ENCODE data around the gene TAAR9.
"Not testable (repeated sequence)": the region's sequence is repeated elsewhere in the genome, so short reads cannot be mapped to it uniquely, and the experiment has no call there.

DNA sequence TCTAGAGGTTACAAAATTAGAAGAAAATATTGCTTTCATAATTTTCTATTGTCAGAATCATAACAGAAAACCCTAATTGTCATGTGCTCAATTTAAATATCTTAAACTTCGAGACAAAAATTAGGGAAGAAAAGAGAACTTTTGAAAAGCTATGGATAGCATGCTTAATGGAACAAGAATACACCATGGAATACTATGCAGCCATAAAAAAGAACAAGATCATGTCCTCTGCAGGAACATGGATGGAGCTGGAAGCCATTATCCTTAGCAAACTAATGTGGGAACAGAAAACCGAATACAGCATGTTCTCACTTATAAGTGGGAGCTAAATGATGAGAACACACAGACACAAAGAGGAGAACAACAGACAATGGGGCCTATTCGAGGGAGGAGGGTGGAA, 22.0 kb downstream of the TAAR9 start:
- TF ChIP-seq, protein P1, sequence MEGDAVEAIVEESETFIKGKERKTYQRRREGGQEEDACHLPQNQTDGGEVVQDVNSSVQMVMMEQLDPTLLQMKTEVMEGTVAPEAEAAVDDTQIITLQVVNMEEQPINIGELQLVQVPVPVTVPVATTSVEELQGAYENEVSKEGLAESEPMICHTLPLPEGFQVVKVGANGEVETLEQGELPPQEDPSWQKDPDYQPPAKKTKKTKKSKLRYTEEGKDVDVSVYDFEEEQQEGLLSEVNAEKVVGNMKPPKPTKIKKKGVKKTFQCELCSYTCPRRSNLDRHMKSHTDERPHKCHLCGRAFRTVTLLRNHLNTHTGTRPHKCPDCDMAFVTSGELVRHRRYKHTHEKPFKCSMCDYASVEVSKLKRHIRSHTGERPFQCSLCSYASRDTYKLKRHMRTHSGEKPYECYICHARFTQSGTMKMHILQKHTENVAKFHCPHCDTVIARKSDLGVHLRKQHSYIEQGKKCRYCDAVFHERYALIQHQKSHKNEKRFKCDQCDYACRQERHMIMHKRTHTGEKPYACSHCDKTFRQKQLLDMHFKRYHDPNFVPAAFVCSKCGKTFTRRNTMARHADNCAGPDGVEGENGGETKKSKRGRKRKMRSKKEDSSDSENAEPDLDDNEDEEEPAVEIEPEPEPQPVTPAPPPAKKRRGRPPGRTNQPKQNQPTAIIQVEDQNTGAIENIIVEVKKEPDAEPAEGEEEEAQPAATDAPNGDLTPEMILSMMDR (IDR thresholded peaks at IDR 0.05; ENCODE audit: low read depth, low read length, poor library complexity, severe bottlenecking) = not testable (repeated sequence)
- TF ChIP-seq EZH2phosphoT487 (IDR thresholded peaks at IDR 0.05; ENCODE audit: borderline replicate concordance, low read length) = not testable (repeated sequence)
